ENCODE data around the gene CH25H.
"Not testable (repeated sequence)": the region's sequence is repeated elsewhere in the genome, so short reads cannot be mapped to it uniquely, and the experiment has no call there.

The CH25H gene, protein sequence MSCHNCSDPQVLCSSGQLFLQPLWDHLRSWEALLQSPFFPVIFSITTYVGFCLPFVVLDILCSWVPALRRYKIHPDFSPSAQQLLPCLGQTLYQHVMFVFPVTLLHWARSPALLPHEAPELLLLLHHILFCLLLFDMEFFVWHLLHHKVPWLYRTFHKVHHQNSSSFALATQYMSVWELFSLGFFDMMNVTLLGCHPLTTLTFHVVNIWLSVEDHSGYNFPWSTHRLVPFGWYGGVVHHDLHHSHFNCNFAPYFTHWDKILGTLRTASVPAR

DNA sequence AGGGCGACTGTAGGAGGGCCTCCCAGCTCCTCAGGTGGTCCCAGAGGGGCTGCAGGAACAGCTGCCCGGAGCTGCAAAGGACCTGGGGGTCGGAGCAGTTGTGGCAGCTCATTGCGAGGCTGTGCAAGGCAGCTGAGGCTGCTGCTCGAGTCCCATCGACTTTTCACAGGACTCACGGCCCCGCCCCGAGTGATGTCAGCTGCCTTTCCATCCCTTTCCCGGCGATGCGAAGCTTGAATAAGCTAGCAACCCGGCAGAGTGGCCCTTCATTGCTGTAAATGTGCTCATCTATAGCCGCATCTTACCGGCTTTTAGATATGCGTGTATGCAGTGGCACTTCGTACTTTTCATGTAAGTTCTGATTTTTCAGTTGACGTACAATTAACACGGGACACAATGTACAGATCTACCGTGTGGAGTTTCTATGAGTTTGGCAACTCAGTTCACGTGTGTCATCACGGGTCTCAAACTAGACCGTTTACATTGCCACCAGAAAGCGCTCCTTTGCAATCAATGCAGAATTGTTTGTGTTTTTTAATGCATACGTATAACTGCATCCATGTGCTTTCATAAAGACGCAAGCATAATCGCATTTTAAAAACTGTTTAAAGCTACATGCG, at the start of gene CH25H:
TSS of gene CH25H (minus strand) at position 137 of the 620 bp plus-strand sequence. CDS start at position 112, 25 bp downstream.
- no peak for DNase-seq (ENCODE audit: low read depth in 2 of 2)

DNA sequence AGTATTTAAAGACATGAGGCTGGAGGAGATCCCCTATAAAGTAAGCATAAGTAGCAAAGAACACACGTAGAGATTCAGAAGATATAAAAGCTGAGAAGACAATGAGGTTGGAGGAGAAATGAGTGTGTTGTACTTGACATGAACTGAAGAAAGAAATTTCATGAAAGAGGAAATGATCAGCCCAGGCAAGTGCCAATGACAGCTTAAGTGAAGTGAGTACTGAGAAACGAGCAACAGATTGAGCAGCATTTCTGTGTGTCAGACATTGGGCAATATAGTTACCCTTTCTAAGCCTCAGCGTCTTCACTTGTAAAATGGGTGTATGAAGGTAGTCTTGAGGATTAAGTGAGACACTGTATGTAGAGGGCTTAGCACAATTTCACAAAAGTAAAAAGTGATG, 49.2 kb upstream of the CH25H start:
- no peak for DNase-seq (ENCODE audit: low read depth in 2 of 2)

DNA sequence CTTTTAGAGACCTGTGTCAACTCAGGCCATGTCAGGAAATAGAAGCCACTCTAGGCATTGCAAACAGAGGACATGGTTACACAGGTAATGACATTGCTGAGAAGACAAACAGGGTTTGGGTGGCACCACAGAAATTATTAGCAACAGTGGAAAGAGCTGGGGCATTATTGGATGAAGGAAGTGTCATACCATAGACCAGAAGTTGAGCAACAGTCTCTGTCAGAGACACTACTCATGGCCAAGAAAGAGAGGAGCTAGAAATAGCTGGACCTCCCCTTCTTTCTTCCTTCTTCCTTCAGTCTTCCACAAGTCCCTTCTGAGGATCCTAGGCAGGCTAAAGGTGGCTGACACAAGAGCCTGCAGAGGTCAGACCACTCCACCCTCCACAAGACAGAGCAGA, 48.7 kb upstream of the CH25H start:
- no peak for DNase-seq (ENCODE audit: low read depth in 2 of 2)

DNA sequence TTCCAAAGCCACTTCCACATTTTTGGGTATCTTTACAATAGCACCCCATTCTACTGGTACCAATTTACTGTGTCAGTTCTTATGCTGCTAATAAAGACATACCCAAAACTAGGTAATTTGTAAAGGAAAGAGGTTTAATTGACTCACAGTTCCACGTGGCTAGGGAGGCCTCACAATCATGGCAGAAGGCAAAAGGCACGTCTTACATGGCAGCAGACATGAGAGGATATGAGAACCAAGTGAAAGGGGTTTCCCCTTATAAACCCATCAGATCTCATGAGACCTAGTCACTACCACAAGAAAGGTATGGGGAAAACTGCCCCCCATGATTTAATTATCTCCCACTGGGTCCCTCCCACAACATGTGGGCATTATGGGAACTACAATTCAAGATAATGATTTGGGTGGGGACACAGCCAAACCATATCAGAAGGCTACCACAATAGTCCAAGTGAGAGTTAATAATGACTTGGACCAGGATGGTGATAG, 48.0 kb upstream of the CH25H start:
- not testable (repeated sequence) for DNase-seq (ENCODE audit: low read depth in 2 of 2)

DNA sequence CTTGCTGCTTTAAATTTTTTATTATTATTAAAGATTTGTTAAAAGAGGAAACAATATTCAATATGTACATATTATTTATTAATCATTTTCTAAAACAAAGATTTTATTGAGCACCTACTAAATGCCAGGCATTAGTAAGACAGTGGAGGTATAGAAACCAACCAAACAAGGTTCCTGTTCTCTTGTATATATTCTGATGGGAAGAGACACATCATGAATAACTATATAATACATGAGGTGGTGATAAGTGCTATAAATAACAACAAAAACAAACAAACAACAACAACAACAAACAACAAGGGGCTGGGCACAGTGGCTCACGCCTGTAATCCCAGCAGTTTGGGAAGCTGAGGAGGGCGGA, 45.1 kb upstream of the CH25H start:
- DNase-seq (ENCODE audit: low read depth in 2 of 2): no peak

DNA sequence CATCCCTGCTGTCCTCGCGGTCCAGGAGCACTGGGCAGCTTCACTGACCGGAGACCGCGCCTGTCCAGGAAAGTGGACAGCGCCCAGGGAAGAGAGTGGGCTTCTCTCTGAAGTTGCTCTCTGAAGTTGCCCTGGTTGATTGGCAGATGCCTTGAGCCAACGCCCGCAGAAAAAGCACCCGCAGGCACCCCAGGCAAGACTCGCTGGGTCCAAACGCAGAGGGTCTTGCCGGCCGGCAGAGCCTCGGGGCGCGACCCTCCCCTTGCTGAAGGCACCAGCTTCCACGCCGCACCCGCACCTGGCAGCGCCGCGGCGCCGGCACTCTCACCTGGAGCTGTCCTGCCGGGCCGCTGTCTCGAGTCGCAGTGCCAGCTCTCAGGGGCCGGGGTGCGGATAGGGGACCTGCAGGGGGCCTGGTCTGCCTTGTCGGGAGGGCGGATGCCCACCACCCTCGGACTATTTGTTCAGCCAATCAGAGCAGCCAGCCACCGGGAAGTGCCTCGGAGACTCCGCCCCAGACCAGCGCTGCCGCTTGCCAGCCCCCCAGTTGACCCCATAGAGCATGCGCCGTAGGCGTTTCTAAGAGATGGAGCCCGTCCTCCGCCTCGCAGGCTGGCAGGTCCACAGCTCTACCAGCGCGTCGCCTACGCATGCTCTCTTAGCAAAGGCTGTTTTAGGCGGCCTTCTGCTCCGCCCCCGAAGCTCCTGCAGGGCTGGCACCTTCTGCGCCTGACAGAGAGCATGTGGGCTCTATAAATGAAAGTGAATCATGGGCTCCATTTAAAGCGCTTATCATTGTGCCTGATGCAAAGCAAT, 44.5 kb upstream of the CH25H start, which contains the start of gene LIPA:
TSS of gene LIPA (minus strand) at position 367 of the 816 bp plus-strand sequence. CDS start 4,127 bp downstream, outside the sequence.
- DNase-seq (ENCODE audit: low read depth in 2 of 2): peak; percentile 87 to 90

DNA sequence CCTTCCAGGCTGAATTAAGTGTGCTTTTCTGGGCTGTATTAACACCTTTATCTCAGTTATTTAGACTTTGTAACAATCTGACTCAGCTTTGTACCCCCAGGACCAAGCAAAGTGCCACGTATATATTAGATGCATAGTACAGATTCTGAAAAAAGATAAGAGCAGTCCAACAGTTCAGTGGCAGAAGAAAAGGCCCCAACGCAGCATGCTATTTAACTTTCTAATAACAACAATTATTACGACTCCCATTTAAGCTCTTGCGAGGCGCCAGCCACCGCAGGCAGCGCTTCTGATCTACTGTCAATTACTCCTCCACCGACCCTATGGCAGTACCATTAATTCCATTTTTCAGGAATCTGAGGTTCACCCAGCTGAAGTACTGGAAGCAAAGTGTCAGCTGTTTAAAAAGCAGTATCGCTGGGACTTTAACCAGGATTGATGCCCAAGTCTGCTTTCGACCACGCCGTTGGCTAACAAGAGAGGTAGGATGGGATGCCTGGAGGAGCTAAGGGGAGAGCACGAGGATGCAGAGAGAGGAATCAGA, 43.8 kb upstream of the CH25H start:
- no peak for DNase-seq (ENCODE audit: low read depth in 2 of 2)

DNA sequence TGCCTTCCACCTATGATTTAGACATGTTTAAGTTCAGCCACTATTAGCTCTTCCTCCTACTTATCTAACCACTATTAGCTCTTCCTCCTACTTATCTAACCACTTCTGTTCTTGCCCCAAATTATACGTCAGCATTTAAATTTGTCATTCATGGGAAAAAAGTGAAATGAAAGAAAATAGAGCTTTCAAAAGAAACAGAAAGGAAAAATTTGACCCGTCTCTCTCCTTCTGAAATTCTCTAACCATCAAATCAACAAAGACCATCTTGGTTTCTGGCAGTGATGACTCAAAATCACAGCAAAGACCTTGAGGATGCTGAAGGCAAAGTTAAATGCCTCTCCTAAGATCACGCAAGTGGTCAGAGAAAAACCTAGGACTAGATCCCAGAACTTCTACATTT, 41.9 kb upstream of the CH25H start:
- DNase-seq (ENCODE audit: low read depth in 2 of 2): no peak

DNA sequence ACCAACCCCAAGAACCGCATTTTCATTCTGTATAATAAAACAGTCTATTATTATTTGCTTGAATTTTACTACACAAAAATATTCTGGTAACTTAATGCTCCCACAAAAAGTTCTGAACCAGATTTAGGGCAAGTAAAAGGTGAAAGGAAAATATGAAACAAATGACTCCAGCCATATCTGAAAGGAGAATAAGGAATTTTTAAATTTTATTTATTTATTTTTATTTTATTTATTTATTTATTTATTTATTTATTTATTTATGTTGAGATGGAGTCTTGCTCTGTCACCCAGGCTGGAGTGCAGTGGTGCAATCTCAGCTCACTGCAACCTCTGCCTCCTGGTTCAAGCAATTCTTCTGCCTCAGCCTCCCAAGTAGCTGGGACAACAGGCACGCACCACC, 40.5 kb upstream of the CH25H start:
- DNase-seq (ENCODE audit: low read depth in 2 of 2): not testable (repeated sequence)

DNA sequence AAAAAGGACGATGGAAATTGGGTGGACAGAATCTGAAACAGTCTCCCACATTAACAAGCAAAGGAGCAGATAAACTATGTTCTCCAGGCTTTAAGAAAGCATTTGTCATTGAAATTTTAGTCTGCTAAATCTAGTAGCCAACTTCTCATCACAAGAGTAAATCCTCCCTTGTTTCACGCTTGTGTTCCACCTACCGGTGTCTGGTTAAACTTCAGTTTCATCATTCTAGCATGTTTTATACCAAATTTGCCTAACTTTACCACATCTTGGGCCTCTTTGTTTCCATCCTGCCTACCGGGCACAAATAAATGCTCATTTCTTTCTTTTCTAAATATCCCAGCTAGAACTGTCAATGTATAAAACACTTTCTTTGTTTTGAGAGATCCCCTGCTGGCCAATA, 38.7 kb upstream of the CH25H start:
- DNase-seq (ENCODE audit: low read depth in 2 of 2): no peak

DNA sequence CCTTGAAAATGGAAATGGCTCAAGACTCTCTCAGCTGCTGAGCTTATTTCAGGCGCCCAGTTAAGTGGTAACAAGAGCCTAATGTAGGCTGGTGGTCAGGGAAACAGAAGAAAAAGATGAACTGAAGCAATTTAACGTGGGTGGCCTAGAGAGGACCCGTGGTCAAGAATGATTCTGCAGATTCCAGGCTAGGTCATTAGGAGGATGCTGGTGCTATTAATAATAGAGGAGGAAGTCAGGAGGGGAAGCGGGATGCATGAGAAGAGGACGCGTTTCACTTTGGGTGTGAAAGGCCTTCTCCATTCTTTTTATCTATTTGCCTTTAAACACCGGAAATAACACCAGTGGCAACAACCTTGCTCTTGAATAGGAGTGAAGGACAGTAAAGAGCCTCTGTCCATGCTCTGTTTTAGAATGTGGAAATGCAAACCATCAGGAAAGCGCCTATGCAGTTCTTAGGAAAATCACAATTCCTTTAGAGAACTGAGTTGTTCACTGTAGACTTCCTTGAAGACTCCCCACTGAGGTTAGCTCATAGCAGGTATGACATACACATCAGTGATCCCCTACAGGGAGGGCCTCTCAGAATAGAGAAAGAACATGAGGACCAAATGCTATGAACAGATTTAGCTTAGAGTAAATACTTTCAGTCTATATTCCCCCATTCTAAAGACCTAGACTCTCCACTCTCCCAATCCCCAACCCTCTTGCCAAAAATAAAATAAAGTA, 35.9 kb upstream of the CH25H start:
- DNase-seq (ENCODE audit: low read depth in 2 of 2): no peak

DNA sequence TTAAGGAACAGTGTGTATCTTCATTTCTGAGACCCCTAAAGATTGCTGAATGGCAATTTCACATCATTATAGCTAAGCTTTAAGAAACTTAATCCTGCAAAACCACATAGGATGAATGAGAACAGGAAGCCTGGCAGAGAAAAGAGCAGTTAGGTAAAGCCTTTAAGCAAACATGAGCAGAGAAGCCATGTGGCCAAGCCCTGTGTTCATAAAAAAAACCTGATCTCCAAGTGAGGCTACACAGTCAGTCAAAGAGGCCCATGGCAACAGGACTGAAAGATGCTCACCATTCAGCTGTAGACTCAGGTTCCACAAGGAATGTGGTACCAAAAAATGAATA, 35.2 kb upstream of the CH25H start:
- DNase-seq (ENCODE audit: low read depth in 2 of 2): no peak

DNA sequence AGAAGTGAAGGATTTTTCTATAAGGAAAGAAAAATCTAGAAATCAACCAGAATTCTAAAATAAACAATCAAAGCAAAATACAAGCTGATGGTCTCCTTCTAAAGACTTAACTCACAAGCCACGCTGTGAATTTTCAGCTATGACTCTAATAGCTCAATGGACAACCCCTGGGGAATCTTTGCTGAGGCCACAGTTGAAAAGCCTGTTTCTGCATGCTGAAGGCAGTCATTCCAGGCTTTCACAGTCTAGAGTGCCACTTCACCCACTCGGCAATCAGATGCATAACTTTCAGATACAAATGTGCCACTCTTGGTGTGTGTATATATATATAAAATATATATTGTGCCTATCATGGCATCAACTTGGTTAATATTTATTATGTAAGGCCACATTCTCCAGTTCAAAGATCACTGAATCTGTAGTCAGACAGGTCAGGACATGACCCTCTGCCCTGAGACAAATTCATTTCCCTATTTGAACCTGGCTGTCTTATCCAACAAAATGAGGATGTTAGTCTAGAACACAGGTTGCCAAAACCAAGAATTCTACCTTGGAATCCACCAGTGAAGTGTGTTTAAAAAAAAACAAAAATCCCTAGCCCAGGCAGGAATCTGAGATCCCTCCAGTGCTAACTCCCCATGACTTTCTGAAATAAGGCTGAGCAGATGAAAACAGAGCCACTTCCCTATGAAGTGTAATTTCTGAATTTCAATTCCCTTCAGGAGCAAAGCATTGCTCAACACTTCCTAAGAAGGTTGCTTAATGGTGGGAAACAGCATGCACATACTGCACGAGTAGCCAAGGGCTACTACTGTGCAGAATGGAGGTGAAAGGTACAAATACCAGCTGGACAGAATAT, 34.6 kb upstream of the CH25H start:
- DNase-seq (ENCODE audit: low read depth in 2 of 2): no peak

DNA sequence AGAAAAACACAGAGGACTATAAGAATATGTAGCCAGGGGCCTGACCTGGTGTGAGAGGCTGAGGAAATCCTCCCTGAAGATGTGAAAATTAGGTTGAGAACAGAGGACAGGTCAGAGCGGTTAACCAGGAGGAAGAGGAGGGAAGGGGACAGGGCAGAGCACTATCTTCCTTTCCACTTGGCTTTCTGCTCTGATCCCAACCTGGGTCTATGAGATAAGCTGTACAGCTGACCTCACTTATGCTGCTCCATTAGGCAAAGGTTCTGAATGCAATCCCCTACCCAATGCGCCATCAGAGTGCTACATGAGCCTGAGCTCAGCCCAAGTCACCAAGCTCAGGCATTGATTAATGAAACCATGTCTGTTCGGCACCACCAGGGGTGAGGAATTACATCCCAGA, 33.9 kb upstream of the CH25H start:
- DNase-seq (ENCODE audit: low read depth in 2 of 2): no peak

DNA sequence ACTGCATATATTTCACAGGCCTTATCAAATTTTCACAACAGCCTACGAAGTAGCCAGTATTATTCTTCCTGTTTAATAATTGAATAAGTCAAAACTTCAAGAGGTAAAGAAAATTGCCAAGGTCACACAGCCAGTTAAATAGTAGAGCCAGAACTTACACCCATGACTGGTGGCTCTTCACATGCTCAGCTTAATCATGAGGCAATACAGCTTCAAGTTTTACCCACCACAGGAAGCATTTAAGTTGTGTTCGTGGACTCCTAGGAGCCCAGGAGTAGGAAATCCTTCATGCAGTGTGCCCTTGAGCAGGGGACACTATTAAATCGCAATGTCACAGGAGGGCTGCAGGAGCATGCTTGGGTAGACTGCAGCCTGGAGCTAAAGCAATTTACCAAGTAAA, 33.4 kb upstream of the CH25H start:
- no peak for DNase-seq (ENCODE audit: low read depth in 2 of 2)

DNA sequence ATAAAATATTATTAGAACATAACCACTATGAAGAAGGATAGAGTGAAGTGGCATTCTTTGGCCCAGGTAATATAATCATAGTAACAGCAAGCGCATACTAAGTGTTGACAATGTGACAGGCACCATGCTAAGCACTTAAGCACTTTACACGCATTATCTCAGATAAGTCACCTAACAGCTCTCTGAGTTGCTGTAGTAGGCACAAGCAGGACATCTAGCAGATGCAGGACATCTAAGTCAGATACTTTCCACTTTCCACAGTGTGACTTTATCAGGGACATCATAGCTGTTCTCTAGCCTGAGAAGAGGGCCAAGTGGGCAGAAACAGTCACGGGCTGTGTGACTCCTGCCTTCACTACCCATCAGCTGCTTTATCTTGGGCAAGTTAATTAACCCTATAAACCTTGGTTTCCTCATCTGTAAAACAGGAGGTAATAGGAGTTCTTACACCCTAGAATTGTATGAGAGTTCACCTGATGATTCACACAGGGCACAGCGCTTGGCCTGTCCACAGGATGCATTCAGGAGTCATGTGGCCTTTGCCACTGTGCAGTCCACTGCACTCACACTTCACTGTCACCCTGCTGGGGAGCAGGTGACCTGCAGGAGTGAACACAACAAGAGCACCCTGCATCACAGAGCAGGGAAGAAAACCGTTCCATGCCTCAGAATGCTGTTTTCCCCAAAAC, 32.0 kb upstream of the CH25H start:
- no peak for DNase-seq (ENCODE audit: low read depth in 2 of 2)

DNA sequence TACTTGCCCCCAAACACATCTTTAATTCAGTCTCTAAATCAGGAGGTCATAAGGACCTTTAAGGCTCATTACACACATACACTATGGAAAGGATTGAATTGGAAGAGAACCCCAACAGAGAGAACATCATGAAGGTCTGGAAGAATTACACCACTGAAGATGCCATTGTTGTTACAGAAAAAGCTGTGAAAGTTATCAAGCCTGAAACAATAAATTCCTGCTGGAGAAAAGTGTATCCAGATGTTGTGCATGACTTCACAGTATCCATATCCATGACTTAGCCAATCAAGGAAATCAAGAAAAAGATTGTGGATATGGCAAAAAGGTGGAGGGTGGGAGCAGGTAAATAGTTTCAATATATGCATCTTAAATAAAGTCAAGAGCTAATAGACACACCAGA, 30.7 kb upstream of the CH25H start:
- no peak for DNase-seq (ENCODE audit: low read depth in 2 of 2)

DNA sequence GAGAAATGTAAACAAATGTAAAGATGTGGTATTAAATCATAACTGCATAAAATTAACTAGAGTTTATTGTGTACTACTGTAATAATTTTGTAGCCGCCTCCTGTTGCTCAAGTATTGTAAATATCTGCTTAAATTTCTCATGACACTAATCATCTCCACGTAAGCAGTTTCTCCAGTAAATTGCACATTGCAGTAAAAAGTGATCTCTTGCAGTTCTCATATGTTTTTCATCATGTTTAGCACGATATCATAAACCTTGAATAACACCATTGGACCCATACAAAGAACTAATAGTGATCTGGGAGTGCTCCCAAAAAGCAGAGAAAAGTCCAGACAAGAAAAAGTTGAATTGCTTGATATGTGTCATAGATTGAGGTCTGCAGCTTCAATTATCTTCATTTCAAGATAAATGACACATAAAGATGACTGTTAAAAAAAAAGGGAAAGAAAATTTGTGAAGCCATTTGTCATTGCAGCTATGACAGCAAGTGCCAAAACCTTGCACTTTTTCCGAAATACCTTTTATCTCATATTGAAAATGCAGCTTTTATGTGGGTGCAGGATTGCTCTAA, 29.2 kb upstream of the CH25H start:
- no peak for DNase-seq (ENCODE audit: low read depth in 2 of 2)

DNA sequence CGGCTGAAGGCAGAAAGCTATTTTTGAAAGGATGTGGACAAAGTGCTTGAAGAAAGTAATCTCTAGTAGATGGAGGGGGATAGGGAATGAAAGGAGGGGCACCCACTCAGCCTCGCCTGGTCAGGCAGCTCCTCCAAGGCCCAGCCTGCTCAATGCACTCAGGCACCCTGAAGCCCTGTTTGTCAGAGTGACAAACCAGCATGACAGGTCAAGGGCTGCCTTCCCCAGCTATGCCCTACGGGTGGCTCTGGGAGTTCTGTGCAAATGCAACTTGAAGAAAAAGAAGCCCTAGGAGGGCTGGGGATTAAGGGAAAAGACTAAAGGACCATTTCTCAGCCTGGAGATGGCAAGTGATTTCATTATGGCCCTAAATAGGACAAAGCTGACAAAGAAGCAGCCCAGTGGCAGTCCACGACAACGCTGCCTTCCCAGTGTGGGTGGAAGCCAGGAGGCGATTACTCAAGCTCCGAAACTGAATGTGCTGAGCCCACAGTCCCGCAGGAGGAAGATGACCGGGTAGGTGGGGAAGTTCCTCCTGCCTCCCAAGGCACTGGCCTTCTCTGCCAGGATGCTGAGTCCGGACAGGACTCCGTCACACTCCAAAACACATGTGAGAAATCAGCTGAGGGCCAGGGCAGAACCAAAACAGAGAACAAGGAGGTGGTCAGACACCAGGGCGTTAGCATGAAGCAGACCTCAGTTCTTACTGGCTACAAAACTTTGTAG, 28.1 kb upstream of the CH25H start:
- DNase-seq (ENCODE audit: low read depth in 2 of 2): no peak

All from stimulated activated CD8-positive, alpha-beta memory T cell treated with anti-CD3 and anti-CD28 coated beads, Interleukin-7, amount 100 ng/mL, for 1 hour (primary cell).